Ecto neural progenitor cell (in vitro differentiated cells): ENCODE measurements around the gene PPP1R13B.

Experiments
- DNase-seq: peaks from one replicate; pipeline ENCODE4 v3.0.0-alpha.2; 2018; ENCODE audit warnings: low spot score

Gene PPP1R13B

DNA sequence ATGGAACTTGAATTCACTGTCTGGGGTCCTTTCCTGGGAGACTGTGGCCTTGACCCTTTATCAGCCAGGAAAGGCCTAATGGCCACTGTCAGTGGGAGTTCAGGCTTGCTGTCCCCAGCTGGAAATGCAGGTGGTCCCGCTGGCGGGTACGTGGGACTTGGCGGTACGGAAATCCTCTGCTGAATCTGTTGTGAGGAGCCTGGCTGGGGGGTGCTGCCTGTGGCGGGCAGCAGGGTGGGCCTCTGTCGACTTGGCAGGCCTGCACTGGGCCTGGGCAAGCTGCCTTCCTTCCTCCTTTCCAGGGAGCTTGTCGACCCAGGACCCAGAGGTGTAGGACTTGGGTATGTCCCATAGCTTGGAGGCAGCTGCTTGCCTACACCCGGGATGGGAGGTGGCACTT lies 105.5 kb downstream of the PPP1R13B start:
- DNase-seq, result no peak

DNA sequence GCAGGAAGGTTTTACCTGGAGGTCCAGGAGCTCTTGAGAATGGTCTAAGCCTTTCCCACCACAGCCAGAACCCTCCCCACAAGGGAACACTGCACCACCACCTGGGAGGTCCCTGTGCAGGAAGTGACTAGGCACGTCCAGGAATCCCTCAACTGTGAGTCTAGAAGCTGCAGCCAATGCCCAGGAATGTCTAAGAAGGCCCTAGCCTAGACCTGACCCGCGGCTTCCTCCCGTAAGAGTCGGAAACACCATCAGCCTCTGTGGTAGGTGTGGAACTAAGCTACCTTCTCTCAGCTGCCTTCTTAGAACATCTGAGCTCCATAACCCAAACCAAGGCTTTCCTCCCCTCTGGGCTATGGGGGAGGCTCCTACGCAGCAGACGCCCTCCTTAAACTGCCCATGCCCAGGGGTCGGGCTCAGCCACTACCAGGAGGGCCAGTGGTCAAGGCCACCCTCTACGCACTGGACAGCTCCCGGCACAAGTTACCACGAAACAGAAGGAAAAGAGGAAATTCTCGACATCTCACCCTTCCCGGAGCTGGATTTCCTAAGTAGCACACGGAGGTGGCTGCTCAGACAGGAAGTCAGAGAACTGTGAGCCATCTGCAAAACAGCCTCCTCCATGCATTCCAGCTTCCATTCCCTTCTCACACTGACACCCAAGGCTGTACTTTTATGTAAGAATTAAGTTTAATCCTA lies 106.2 kb downstream of the PPP1R13B start:
- no peak for DNase-seq

- DNase-seq, result no peak
Measured at GRCh38 chr14:103739793-103740501, 107.4 kb downstream of the PPP1R13B start.

- DNase-seq, result no peak
Measured at GRCh38 chr14:103739466-103739792, 107.9 kb downstream of the PPP1R13B start.

GRCh38 chr14:103738701-103739451 lies 108.5 kb downstream of the PPP1R13B start:
- no peak for DNase-seq

DNA sequence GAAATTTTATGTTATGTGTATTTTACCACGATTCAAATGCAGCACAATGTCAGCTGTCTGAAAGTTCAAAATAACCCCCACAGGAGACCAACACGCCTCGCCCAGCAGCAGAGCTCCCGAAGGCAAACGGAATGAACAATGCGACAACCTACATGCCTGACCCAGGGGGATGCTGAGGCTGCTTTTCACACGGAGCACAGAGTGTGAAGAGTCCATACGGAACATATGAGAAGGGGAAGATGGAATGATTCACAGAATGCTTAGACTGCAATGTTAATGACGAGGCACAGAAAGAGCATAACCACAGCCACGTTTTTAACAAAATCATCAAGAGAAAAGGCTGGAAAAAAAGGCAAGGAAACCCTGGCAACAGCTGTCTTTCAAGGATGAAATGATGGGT lies 109.2 kb downstream of the PPP1R13B start:
- DNase-seq, result no peak

DNA sequence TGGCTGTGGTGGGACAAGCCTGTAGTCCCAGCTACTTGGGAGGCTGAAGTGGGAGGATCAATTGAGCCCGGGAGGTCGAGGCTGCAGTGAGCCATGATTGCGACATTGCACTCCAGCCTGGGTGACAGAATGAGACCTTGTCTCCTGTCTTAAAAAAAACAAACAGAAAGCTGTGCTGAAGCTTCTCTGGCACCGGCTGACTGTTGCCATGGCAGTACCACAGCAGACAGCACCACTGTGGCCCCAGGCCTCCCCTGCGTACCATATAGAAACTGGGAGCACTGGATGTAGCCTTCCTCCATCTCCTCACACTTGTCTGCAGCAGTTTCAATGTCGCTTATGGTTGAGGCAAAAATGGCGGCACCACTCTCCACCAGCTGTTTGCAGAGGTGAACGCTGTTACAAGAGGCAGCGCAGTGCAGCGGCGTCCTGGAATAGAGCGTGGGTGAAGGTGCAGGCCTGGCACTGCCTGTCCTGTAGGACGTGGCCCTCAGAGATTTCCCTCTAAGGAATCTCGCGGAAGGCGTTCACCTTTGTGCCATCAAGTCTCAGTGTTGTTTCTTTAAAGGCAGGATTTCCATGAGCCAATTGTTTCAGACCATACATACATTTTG lies 109.8 kb downstream of the PPP1R13B start:
- DNase-seq, result no peak

DNA sequence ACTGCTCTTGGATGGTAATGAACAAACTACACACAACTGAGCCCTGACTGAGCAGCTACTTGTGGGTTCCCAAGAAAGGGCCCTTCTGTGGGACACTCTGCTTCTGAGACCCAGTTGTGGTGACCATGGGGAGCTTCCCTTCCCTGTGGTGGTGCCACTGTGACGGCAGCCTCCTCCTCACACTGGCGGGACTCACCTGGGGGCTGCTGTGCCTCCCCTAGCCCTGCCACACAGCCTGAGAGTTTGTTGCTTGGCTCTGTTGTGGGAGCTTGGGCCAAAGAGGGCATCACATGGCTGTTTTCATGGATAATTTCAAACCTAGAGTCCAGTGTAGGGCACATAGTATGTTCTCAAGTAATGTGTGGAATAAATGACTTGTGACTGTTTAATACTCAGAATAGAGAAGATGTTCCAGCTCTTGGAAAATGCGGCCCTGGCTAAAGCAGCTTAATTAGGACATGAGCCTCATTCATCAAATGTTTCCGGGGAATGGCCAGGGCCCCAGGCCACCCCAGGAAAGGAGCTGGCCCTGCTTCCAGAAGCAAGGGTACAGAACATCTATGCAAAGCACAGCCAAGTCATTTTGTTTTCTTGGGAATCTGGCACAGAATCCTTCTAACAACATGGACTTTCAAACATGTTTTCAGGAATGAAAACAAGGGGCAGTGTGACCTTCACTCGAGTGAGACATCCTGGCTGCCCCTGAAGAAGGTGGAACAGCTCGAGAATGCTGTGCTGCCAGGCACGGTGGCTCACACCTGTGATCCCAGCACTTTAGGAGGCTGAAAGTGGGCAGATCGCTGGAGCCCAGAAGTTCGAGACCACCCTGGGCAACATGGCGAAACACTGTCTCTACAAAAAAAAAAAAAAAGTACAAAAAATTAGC lies 110.6 kb downstream of the PPP1R13B start:
- no peak for DNase-seq

DNA sequence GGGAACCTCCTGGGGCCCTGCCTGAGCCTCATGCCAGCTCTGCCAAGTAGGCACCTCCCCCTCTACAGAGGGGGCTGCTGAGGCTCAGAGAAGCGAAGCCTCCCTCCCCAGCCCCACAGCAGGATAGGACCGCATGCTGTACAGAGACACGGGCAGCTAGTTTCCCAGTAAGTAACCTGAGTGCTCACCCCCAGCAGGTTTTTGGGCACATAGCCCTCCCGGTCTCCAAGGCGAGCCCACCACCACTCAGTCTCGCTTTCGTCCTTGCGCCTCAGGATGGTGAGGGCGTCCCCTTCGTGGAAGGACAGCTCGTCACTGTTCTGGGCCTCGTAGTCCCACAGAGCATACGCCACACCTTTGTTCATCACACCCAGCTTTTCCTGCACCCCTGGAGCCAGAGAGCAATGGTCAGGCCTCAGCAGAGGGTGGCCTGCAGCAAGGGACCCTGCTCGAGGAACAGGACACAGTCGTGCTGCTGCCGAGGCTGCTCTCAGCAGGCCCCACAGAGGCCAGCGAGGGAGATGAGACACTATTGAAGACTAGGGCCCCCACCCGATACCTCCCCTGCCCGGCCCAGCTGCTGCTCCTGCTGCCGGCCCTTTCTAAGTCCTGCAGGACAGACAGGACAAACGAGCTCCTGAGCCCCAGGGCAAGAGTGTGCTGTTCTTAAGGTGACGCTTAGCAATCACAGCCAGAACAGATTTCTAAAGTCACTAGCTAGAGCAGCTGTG lies 111.4 kb downstream of the PPP1R13B start:
- DNase-seq, result no peak

GRCh38 chr14:103735439-103735814 lies 111.9 kb downstream of the PPP1R13B start:
- no peak for DNase-seq

- DNase-seq, result no peak
Measured at GRCh38 chr14:103735022-103735421, 112.4 kb downstream of the PPP1R13B start.

DNA sequence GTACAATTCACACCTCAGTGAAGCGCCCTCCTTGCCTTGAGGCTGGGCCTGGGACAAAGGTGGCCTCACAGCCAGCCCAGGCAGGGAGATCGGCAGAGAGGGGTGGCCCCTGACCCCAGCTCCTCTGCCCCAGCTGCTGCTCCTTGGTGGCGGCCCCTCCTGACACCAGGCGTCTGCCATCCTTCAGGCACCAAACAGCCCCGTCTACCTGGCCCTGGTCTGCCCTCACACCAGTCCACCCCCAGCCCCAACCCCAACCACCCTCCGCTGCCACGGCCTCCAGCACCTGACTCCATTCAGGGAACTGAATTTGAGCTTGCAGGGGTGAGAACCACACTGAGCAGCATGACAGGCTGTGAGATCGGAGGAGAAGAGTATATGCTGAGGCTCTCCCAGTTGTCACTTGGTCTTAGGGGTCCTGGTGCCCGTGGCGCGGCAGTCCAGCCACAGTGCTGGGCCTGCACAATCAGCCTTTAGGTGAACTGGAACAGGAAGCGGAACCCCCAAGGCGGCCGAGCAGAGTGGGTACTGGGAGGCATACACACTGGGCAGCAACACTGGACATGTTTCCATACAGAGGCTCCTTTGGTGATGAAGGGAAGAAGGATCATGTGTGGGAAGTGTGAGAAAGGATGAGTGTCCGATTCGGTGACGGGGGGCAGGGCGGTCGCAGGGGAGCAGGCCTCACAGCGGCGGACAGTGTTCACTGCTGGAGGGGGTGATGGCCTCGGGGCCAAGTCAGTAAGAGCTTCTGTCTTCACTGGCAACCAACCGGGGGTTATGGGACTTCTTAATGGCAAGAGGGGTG lies 113.1 kb downstream of the PPP1R13B start:
- no peak for DNase-seq

DNA sequence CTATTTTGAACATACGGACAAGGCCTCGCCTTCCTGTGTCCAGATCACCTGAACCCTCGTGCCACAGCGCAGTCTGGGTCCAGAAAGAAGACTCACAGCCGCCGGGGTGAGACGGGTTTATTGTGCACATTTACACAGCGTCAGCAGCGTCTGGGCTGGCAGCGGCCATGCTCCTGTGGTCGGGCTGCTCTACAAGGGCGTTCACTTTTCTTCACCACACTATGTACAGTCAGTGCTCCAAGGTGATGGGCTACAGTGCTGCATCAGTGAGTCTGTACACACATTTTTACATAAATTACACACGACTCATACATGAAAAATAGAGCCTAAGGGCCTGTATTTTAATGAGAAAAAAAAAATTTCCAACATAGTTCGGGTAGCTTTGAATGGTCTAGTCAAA lies 113.7 kb downstream of the PPP1R13B start:
- DNase-seq, result no peak

- DNase-seq, result no peak
Measured at GRCh38 chr14:103732868-103733620, 114.3 kb downstream of the PPP1R13B start.

DNA sequence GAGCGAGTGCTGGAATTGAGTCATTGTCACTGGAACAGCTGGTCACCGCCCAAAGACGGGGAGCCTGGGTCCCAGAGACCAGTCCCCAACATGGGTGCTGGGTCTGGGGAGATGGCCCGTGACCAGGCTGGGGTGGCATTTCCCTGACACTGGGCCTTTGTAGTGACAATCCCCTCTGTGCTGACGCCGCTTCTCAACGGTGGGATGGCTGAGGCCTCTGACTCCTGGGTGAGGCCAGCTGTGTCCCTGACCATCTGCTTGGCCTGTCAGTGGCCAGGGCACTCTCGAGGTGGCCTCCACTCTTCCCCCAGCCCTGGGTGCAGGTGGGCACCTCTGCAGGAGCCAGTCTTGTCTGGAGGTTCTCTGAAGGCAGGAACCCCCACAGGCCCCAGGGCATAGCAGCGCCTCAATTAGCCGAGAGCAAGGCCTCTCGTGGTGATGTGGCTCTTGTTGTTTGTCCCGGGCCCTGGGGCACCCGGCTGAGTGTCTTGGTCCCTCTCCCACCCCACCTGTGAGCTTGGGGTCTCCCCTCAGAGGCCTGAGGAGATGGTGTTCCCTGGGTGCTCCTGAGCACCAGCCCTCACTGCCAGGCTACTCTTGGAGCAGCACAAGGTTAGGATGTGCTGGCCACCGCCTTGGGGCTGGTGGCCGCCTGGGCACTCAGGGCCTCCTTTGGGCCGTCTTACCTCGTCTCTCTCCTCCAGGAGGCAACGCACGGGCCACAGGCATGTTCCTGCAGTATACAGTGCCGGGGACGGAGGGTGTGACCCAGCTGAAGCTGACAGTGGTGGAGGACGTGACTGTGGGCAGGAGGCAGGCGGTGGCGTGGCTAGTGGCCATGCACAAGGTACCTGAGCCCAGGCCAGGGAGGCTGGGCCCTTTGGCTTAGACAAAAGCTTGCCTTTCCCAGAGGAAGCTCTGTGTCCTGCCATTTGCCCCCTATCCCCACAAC lies 115.2 kb downstream of the PPP1R13B start:
- no peak for DNase-seq

DNA sequence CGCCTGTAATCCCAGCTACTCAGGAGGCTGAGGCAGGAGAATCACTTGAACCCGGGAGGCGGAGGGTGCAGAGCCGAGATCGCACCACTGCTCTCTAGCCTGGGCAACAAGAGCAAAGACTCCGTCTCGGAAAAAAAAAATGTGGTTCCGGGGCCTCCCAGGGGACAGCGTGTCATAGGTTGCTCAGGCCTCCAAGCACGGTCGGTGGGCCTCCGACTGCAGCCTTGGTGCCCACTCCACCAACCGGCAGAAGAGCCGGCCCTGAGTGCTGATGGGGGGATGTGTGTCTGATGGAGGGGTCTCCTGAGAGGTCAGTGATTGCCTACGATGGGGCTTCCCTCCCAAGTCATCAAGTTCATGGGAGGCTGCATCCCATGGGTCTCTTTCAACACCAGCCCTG lies 115.9 kb downstream of the PPP1R13B start:
- DNase-seq, result no peak

DNA sequence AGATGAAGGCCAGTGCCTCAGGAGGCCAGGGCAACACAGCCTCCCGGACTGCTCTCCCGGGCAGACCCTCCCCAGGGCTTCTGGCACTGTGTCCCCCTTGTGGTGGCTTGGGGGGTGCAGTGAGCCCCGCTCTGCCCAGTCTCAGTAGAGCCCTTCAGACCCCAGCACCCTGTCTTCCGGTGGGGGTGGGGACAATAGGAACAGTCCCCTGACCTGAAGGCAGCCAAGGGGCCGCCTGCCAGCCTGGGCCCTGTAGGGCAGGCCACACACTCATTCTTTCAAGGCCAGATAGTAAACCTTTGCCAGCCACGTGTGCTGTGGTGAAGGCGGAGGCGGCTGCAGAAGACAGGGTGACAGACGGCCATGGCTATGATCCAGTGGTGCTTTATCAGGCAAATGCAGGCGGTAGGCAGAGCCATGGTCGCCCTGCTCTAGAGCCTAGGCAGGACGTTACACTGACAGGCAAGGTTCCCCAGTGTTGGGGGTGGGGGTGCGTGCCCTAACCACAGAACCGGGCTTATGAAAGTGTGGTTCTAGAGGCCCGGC lies 116.8 kb downstream of the PPP1R13B start:
- no peak for DNase-seq
